Thyroid gland (tissue), 4 donors: ENCODE results near the gene GALNT18. TPM values are rescaled to one million over a fixed set of nuclear protein-coding genes. Genes with fewer than 3 reads are reported as not detected.

Experiments
- DNase-seq, 2 donors: peaks; one replicate each; pipeline ENCODE4 v3.0.0-alpha.2; 2019
- H3K27ac ChIP-seq, 3 donors: fragments of 200-600 bp; sonication (generic); 1 replicate in 2 of 3; 2 replicates in 1 of 3; pipeline ENCODE4 v1.5.1; 2016 to 2019; ENCODE audit warnings: mild to moderate bottlenecking in 1 of 3, moderate library complexity in 1 of 3
- H3K27me3 ChIP-seq: fragments of 200-600 bp; sonication (generic); one replicate; pipeline ENCODE4 v1.5.1; 2019
- H3K36me3 ChIP-seq, 2 donors: fragments of 200-600 bp; sonication (generic); one replicate each; pipeline ENCODE4 v1.5.1; 2016 to 2019
- H3K4me1 ChIP-seq, 2 donors: fragments of 200-600 bp; sonication (generic); one replicate each; pipeline ENCODE4 v1.5.1; 2017 to 2019
- H3K4me3 ChIP-seq, 3 donors: fragments of 200-600 bp; sonication (generic); replicated peaks in 1 of 3; 1 replicate in 2 of 3; 2 replicates in 1 of 3; pipeline ENCODE4 v1.5.1; 2016; ENCODE audit warnings: mild to moderate bottlenecking in 1 of 3
- H3K9me3 ChIP-seq: fragments of 200-600 bp; sonication (generic); one replicate; pipeline ENCODE4 v1.5.1; 2017
- POLR2A ChIP-seq, 2 donors: fragments of 450-650 bp; IDR thresholded peaks; one replicate each; pipeline ENCODE4 v1.6.1; 2017; ENCODE audit warnings: antibody characterized with exemption in 2 of 2, mild to moderate bottlenecking in 2 of 2, moderate library complexity in 1 of 2
- WGBS, 2 donors: methylation state at CpG; one replicate each; pipeline ENCODE4 v1.1.5; 2017; 5-methylcytosine and 5-hydroxymethylcytosine counted together
- intact Hi-C: fragments of 100-400 bp; cut with DNase I; formaldehyde crosslinking; loops from one replicate; pipeline ENCODE4 v1.15.1; 2023
- total RNA-seq, 4 donors: library from RNA; depleted of rRNA; stranded (reverse); fragments of >200 nt; gene quantifications; one replicate each; pipeline ENCODE4 v1.2.3, GENCODE V29; 2016
- TF ChIP-seq, protein P1 (sequence below), 6 experiments: fragments of 200-600 bp in 3 of 6; fragments of 450-650 bp in 3 of 6; sonication (generic) in 3 of 6; IDR thresholded peaks; one replicate each; pipeline ENCODE4 v1.5.1; 2016 to 2019; ENCODE audit warnings: antibody characterized with exemption in 6 of 6, mild to moderate bottlenecking in 2 of 6, inconsistent platforms in 1 of 6, moderate library complexity in 1 of 6

GALNT18 gene
- total RNA-seq, 4 donors from 2014 or later, result 60.7 to 93.8 (median 87.5) TPM

DNA sequence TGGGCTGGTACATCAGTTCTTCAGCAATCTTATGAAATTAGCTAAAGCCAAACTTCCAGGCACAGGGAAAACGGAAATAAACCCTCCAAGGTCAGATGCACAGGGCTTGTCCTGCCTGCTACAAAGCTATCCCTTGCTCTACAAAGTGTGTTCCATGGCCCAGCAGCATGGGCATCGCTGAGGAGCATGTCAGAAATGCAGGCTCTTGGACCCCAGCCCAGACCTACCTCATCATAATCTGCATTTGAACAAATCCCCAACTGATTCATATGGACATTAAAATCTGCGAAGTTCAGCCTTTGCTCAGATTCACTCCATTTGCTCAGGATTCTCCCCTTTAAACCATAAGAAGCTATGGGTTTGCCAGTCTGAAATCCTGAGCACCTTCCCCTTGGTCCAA is 139.1 kb downstream of the GALNT18 start:
- H3K4me3 ChIP-seq, result no peak overlapping the region
- no peak for DNase-seq
- H3K27ac ChIP-seq, result no peak overlapping the region
- H3K9me3 ChIP-seq, result no peaks in the 10 kb centered on the region
- no peaks in the 10 kb centered on the region for H3K27me3 ChIP-seq
- peaks cover 0 to 16% of the 10 kb centered on the region in 2 donors for H3K4me1 ChIP-seq
- no peak for TF ChIP-seq POLR2A (IDR thresholded peaks at IDR 0.05)
- TF ChIP-seq, protein P1, sequence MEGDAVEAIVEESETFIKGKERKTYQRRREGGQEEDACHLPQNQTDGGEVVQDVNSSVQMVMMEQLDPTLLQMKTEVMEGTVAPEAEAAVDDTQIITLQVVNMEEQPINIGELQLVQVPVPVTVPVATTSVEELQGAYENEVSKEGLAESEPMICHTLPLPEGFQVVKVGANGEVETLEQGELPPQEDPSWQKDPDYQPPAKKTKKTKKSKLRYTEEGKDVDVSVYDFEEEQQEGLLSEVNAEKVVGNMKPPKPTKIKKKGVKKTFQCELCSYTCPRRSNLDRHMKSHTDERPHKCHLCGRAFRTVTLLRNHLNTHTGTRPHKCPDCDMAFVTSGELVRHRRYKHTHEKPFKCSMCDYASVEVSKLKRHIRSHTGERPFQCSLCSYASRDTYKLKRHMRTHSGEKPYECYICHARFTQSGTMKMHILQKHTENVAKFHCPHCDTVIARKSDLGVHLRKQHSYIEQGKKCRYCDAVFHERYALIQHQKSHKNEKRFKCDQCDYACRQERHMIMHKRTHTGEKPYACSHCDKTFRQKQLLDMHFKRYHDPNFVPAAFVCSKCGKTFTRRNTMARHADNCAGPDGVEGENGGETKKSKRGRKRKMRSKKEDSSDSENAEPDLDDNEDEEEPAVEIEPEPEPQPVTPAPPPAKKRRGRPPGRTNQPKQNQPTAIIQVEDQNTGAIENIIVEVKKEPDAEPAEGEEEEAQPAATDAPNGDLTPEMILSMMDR (IDR thresholded peaks at IDR 0.05), result no peak
- intact Hi-C loops, result no loop called here
- no peaks in the 10 kb centered on the region for H3K36me3 ChIP-seq
- WGBS, 2 donors, result 60 to 90% methylated on average over 3 of the region's 3 CpGs

DNA sequence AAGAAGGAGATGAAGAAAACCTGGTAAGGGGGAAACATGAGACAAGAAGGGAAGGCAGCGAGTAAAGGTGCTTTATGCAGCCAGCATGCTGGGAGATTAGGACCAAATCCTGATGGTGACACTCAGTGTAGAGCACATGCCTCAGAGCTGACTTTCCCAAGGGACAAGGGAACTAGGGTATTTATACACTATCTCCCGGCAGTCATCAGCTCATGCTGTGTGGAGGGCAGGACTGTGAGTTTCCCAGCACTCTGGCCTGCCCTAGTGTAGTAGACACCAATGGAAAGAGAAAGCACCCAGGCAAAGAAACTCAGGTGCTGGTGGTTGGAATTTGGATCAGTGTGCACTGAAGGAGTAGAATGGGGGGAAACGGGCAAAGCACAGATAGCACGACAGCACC is 140.4 kb downstream of the GALNT18 start:
- Histone ChIP-seq H3K9me3 (no peaks in the 10 kb centered on the region), H3K4me3 (no peak overlapping the region), H3K36me3 (no peaks in the 10 kb centered on the region), H3K27ac (no peak overlapping the region), H3K4me1 (peaks cover 0 to 18% of the 10 kb centered on the region in 2 donors), H3K27me3 (no peaks in the 10 kb centered on the region)
- DNase-seq, result no peak
- TF ChIP-seq, protein P1 (IDR thresholded peaks at IDR 0.05), result no peak
- TF ChIP-seq POLR2A (IDR thresholded peaks at IDR 0.05), result no peak
- intact Hi-C loops, result no loop called here
- WGBS, 2 donors, result 71 to 72% methylated on average over 4 of the region's 4 CpGs

DNA sequence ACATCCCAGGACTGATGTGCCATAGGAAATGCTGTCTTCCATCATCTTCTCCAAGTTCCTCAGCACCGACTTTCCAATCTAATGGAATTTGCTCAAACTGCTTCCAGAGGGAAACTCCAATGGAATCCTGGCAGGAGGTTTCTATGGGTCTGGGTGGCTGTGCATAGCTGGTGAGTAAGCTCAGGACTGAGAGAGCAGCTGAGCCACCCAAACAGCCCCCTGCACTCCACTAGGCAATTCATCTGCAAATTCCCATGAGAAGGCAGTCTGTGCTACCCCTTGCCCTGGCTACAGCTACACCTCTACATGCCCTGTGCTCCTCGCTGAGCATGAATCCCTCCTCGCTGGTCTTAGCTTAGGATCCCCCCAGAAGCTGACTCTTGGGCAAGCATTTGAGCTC is 140.8 kb downstream of the GALNT18 start:
- Histone ChIP-seq H3K27me3 (no peaks in the 10 kb centered on the region), H3K36me3 (no peaks in the 10 kb centered on the region), H3K4me1 (peaks cover 0 to 18% of the 10 kb centered on the region in 2 donors), H3K27ac (no peak overlapping the region), H3K4me3 (no peak overlapping the region), H3K9me3 (no peaks in the 10 kb centered on the region)
- DNase-seq, result no peak
- intact Hi-C loops, result no loop called here
- no peak for TF ChIP-seq POLR2A (IDR thresholded peaks at IDR 0.05)
- TF ChIP-seq, protein P1 (IDR thresholded peaks at IDR 0.05), result no peak
- 84 to 94% methylated on average over 2 of the region's 3 CpGs for WGBS, 2 donors

DNA sequence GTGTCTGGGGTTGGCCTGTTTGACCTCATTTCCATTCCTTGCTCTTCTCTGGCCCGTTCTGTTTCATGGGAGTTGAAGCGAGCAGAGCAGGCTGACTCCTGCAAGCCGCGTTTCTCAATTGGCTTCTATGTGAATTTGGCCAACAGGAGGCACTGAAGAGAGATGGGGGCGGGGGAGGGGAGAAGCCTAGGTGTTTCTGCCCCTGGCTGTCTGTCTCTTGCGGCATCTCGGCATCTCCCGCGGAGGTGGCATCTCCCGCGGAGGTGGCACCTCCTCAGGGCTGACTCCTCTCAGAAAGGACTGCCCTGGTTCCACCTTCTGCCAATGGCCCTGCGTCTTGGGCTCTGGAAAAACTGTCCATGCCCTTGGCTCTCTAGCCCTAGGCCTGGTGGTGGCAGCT is 143.1 kb downstream of the GALNT18 start:
- Histone ChIP-seq H3K36me3 (no peaks in the 10 kb centered on the region), H3K27me3 (no peaks in the 10 kb centered on the region), H3K4me3 (no peak overlapping the region), H3K27ac (no peak overlapping the region), H3K4me1 (peaks cover 0 to 18% of the 10 kb centered on the region in 2 donors), H3K9me3 (no peaks in the 10 kb centered on the region)
- DNase-seq, result no peak
- 88 to 96% methylated on average over 9 to 12 of the region's 12 CpGs for WGBS, 2 donors
- TF ChIP-seq, protein P1 (IDR thresholded peaks at IDR 0.05), result no peak
- TF ChIP-seq POLR2A (IDR thresholded peaks at IDR 0.05), result no peak
- intact Hi-C loops, result no loop called here

DNA sequence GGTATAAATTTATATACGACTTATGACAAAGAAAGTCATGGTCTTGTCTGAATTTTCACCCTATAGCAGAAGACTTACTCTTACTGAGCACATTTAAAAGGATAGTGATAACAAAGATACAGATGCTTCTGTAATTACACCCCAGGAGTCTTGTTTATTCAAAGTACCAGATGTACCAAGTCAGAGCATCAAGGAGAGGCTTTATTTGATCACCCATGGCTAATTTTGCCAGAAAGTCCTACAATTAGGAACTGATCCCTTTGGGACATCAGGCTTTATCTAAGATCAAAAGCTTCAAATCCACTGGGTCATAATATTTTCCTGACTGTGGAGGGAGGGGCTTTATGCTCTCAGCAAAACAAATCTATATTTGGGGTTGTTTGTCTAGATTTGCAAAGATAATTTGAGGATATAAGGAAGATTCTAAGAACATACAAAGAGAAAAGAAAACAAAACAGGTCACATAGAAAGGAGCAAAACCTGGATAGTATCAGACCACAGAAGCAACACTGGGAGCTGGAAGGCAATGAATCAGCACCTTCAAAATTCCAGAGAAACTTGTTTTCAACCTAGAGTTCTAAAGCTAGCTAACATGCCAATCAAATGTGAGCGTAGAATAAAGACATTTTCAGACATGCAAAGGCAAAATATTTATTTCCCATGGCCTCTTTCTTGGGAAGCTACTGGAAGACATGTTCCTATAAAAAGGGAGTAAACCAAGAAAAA is 143.9 kb downstream of the GALNT18 start:
- Histone ChIP-seq H3K4me3 (no peak overlapping the region), H3K9me3 (no peaks in the 10 kb centered on the region), H3K36me3 (no peaks in the 10 kb centered on the region), H3K27ac (no peak overlapping the region), H3K4me1 (peaks cover 0 to 18% of the 10 kb centered on the region in 2 donors), H3K27me3 (no peaks in the 10 kb centered on the region)
- TF ChIP-seq POLR2A (IDR thresholded peaks at IDR 0.05), result no peak
- TF ChIP-seq, protein P1 (IDR thresholded peaks at IDR 0.05), result no peak
- no peak for DNase-seq
- intact Hi-C loops, result no loop called here
- 49 to 74% methylated on average over 2 of the region's 2 CpGs for WGBS, 2 donors
